Lower leg skin (tissue), 4 donors: ENCODE measurements around the gene UBR3. TPM values are rescaled to one million over a fixed set of nuclear protein-coding genes. Genes with fewer than 3 reads are reported as not detected.
"Not testable (repeated sequence)": the region's sequence is repeated elsewhere in the genome, so short reads cannot be mapped to it uniquely, and the experiment has no call there.

Experiments
- DNase-seq, 2 donors: peaks; one replicate each; pipeline ENCODE4 v3.0.0-alpha.2; 2019; ENCODE audit warnings: low spot score in 2 of 2
- H3K4me3 ChIP-seq: fragments of 200-600 bp; sonication (generic); 2 replicates; pipeline ENCODE4 v1.5.1; 2017; ENCODE audit warnings: mild to moderate bottlenecking, low read depth; ENCODE audit not compliant: poor library complexity, severe bottlenecking
- CTCF ChIP-seq, 3 donors: fragments of 450-650 bp; IDR thresholded peaks; one replicate each; pipeline ENCODE4 v1.5.1; 2016; ENCODE audit warnings: antibody characterized with exemption in 3 of 3, mild to moderate bottlenecking in 3 of 3, moderate library complexity in 2 of 3
- POLR2A ChIP-seq, 2 donors: fragments of 450-650 bp; IDR thresholded peaks; one replicate each; pipeline ENCODE4 v1.6.1; 2016 to 2017; ENCODE audit warnings: antibody characterized with exemption in 2 of 2, mild to moderate bottlenecking in 1 of 2, moderate library complexity in 1 of 2
- WGBS, 2 donors: methylation state at CpG; one replicate each; pipeline ENCODE4 v1.1.5; 2018; 5-methylcytosine and 5-hydroxymethylcytosine counted together
- intact Hi-C: fragments of 100-400 bp; cut with DNase I; formaldehyde crosslinking; loops from one replicate; pipeline ENCODE4 v1.15.0; 2023; ENCODE audit warnings: low total_unique reads
- total RNA-seq, 4 donors: library from RNA; depleted of rRNA; stranded (reverse); fragments of >200 nt; gene quantifications; one replicate each; pipeline ENCODE4 v1.1.0, GENCODE V29; 2016

The UBR3 gene
- total RNA-seq, 4 donors from 2014 or later, result 40.8 to 64.7 (median 50.5) TPM

- intact Hi-C loops, result no loop called here
- DNase-seq, result no peak
- WGBS, 2 donors, result 55 to 61% methylated on average over 2 of the region's 2 CpGs
- no peak for TF ChIP-seq POLR2A (IDR thresholded peaks at IDR 0.05)
- no peak for TF ChIP-seq CTCF (IDR thresholded peaks at IDR 0.05)
- H3K4me3 ChIP-seq, result no peak overlapping the region
Measured at GRCh38 chr2:170118641-170119040, 291.4 kb downstream of the UBR3 start.

- DNase-seq, H3K4me3 ChIP-seq, intact Hi-C loops: not testable (repeated sequence)
- WGBS, 2 donors, result 76 to 82% methylated on average over 4 of the region's 4 CpGs
Measured at GRCh38 chr2:170119326-170119725, 292.1 kb downstream of the UBR3 start.

GRCh38 chr2:170121689-170122088 is 294.4 kb downstream of the UBR3 start:
- DNase-seq, result no peak
- intact Hi-C loops, result no loop called here
- no peak overlapping the region for H3K4me3 ChIP-seq
- no peak for TF ChIP-seq CTCF (IDR thresholded peaks at IDR 0.05)
- TF ChIP-seq POLR2A (IDR thresholded peaks at IDR 0.05), result no peak
- 100% methylated on average over 1 of the region's 1 CpG for WGBS, 2 donors

- no peak overlapping the region for H3K4me3 ChIP-seq
- no peak for DNase-seq
- TF ChIP-seq POLR2A (IDR thresholded peaks at IDR 0.05) (no peak), CTCF (IDR thresholded peaks at IDR 0.05) (no peak)
- intact Hi-C loops, result no loop called here
Measured at GRCh38 chr2:170122883-170123547, 295.8 kb downstream of the UBR3 start.

- intact Hi-C loops, result no loop called here
- DNase-seq, result no peak
- 37 to 52% methylated on average over 2 of the region's 2 CpGs for WGBS, 2 donors
- no peak overlapping the region for H3K4me3 ChIP-seq
- TF ChIP-seq CTCF (IDR thresholded peaks at IDR 0.05) (no peak), POLR2A (IDR thresholded peaks at IDR 0.05) (no peak)
Measured at GRCh38 chr2:170123593-170123992, 296.3 kb downstream of the UBR3 start.

- DNase-seq, intact Hi-C loops, H3K4me3 ChIP-seq: not testable (repeated sequence)
- 87 to 90% methylated on average over 8 of the region's 8 CpGs for WGBS, 2 donors
Measured at GRCh38 chr2:170126138-170126728, 299.0 kb downstream of the UBR3 start.

Other genes with a start within 250 kb of the UBR3 start
- 10 to 100 TPM; 23.5 to 31.9 (median 28.0) TPM for gene PPIG, start 243.1 kb upstream of the UBR3 start, total RNA-seq
- gene CFAP210, start 133.0 kb upstream of the UBR3 start, total RNA-seq, result not detected
- 1 to 10 TPM; 2.7 to 7.6 (median 4.4) TPM for gene PHOSPHO2, start 133.0 kb upstream of the UBR3 start, total RNA-seq
- gene KLHL23, start 93.6 kb upstream of the UBR3 start, total RNA-seq, result 1 to 10 TPM in 3 of 4 donors, under 1 TPM in 1; 0.59 to 5.0 (median 2.3) TPM
- gene SSB, start 28.6 kb upstream of the UBR3 start, total RNA-seq, result 10 to 100 TPM; 29.1 to 40.0 (median 38.2) TPM
- gene METTL5, start 2.5 kb upstream of the UBR3 start, total RNA-seq, result 100 to 1,000 TPM in 1 of 4 donors, 10 to 100 TPM in 3; 34.2 to 283 (median 42.8) TPM